GDM1 (cell line): ENCODE results near the gene SYF2.
"Not testable (repeated sequence)": the region's sequence is repeated elsewhere in the genome, so short reads cannot be mapped to it uniquely, and the experiment has no call there.

Experiments used
- DNase-seq: peaks from one replicate; lab custom pipeline; 2025; lab: John Stamatoyannopoulos, UW

SYF2 gene

GRCh38 chr1:25246600-25247023, 14.3 kb upstream of the SYF2 start:
- DNase-seq, result no peak

- DNase-seq, result no peak
Observed at GRCh38 chr1:25245809-25246599, 13.7 kb upstream of the SYF2 start.

GRCh38 chr1:25245393-25245792, 13.1 kb upstream of the SYF2 start:
- no peak for DNase-seq

GRCh38 chr1:25243907-25244306, 11.6 kb upstream of the SYF2 start:
- DNase-seq, result no peak

GRCh38 chr1:25239681-25240541, 7.6 kb upstream of the SYF2 start:
- peak; percentile 15 for DNase-seq

- DNase-seq, result no peak
Observed at GRCh38 chr1:25238046-25238445, 5.7 kb upstream of the SYF2 start.

DNA sequence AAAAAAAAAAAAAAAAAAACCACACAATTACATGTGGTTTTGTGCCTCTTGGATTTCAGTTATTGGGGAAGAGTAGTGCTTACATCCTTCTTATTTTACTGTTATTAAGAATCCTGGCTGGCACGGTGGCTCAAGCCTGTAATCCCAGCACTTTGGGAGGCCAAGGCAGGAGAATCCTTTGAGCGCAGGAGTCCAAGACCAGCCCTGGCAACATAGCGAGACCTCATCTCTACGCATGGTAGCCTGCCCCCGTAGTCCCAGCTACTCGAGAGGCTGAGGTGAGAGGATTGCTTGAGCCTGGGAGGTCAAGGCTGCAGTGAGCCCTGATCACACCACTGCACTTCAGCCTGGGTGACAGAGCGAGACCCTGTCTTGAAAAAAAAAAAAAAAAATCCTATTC, 4.0 kb upstream of the SYF2 start:
- not testable (repeated sequence) for DNase-seq

DNA sequence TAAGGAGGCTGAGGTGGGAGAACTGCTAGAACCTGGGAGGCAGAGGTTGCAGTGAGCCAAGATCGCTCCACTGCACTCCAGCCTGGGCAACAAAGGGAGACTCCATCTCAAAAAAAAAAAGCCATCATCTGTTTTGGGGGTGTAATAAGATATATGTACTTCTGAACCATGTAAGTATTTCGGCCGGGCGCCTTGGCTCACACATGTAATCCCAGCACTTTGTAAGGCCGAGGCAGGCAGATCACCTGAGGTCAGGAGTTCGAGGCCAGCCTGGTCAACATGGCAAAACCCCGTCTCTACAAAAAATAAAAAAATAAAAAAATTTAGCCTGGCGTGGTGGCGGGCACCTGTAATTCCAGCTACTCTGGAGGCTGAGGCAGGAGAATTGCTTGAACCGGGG, 3.1 kb upstream of the SYF2 start:
- not testable (repeated sequence) for DNase-seq

DNA sequence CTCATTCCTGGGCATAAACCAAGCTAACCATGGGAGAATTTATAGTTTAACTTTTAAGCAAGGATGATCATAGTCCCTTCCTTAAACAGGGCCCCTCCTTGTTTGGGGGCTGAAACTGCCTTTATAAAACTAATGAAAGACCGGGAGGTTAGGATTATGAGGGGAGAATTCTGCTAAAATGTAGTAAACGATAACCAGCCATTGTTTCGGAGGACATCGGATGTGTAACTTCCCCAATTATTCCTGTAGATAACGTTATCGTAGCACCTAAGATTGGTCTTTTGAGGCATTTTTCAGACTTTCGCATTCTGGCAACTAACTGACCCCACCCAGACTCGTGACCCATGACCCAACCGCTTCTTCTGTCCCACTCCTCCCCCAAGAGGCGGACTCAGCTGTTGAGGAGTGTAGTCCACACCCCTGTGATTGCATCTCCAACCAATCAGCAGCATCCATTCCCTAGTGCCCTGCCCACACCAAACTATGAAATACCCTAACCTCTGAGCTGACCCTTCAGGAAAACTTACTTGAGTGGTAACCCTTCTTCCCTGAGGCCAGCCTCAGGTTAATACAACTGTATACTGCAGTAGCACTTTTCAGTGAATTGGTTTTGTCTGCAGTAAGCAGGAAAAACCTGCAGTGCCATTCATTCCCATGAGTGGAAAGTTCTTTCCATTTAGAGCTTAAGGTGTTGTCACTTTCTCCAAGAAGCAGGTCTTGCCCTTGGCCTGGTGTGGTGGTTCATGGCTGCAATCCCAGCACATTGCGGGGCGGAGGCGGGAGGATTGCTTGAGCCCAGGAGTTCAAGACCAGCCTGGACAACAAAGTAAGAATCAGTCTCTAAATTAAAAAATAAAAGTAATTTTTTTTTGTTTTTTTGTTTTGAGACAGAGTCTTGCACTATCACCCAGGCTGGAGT, 823 bp upstream of the SYF2 start:
- DNase-seq, result peak; percentile 64

DNA sequence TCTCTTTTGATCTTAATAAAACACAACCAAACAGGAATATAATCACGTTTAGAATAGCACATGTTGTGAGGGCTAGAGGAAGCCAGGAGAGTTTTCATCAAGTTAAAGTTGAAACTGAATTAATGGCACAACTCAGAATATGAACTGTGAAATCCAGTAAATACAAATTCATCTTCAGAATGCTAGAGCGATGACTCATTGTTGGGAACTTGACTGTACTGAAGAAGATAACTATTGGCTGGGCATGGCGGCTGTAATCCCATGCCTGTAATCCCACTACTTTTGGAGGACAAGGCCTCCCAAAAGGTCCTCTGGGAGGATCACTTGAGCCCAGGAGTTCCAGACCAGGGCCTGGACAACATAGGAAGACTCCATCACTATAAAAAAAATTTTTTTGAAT, 8.8 kb downstream of the SYF2 start:
- no peak for DNase-seq

GRCh38 chr1:25222606-25223005, 9.7 kb downstream of the SYF2 start:
- DNase-seq, result no peak

DNA sequence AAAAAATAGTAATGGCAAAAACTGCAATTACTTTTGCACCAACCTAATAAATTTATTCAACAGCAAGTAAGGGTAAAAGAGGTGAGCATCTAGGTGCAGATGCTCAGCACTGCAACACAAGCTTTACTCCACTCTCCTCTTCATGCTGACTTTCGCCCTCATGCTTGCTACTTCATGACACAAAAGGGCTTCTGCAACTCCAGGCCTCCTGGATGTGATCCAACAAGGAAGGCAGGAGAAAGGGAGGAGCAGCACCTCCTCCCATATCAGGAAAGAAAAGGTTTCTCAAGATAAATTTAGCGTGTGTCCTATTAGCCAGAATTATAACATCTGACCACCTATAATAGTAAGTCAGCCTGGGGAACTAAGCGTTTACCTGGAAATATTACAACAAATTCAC, 11.6 kb downstream of the SYF2 start:
- no peak for DNase-seq

DNA sequence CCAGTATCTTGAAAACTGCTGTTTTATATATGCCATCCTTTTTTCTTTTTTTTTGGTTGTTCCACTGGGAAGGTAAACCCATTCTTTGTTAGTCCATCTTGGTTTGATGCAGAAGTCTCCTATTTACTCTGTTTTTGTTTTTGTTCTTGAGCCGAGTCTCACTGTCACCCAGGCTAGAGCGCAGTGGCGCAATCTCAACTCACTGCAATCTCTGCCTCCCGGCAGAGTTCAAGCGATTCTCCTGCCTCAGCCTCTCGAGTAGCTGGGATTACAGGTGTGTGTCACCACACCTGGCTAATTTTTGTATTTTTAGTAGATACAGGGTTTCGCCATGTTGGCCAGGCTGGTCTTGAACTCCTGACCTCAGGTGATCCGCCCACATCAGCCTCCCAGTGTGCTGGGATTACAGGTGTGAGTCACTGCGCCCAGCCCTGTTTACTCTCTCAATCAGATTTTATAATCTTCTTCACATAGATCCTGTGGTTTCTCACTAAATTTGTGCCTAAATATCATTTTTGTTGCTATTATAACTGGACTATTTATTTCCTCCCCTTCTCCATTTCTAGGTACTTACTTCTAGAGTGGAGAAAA, 12.5 kb downstream of the SYF2 start:
- no peak for DNase-seq

DNA sequence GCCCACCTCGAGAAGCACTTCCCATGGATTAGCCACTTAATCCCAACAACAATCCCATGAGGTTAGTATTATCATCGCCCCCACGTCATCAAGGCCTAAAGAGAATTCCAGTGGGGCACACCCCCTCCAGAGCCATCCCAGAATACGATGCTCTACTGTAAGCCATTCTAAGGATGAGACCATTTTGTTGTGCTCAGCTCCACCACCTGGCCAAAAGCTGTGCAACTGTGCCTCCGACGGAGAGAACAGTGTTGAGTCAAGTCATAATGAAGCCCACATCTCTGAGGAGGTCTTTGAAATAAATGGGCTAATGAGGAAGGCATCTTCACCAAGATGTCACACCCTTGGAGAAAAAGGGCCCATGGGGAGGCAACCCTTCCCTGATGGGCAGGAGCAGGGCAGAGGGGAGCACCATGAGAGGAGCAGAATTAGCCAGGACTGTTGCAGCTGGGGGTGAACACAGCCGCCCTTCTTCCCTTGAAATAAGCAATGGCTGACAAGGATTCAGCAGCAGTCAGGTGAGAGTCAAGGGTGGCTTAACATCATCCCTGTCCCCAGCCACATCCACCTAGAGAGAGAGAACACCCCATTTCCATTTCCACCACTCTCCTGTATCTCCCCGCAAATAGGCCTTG, 14.6 kb downstream of the SYF2 start:
- no peak for DNase-seq

DNA sequence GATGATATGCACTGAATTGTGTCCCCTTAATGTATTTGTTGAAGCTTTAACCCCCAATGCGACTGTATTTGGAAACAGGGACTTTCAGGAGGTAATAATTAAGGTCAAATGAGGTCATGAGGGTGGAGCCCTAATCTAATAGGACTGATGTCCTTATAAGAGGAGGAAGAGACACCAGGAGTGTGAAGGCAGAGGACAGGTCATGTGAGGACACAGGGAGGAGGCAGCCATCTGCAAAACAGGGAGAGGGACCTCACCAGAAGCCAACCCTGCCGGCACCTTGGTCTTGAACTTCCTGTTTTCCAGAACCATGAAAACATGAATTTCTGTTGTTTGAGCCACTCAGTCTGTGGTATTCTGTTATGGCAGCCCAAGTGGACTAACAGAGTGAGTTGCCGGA, 15.3 kb downstream of the SYF2 start:
- no peak for DNase-seq

DNA sequence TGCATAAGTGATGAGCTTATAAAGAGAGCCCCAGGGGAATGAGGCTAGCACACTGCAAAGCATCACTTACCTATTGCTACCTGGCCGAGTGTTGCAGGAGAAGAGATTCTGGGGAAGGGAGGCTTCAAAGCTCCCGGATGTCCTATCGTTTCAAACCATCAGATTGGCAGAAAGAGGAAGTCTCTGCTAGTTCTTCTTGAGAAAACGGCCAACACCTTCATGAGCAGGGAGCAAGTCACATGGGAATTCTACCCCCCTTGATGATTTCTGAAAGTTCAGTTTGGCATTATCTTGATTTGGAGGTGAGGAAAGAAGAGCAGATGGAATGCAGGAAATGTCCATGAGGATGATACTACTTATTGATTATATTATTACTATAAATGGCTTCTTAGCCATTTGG, 16.2 kb downstream of the SYF2 start:
- no peak for DNase-seq

GRCh38 chr1:25212725-25213124, 19.6 kb downstream of the SYF2 start:
- no peak for DNase-seq

DNA sequence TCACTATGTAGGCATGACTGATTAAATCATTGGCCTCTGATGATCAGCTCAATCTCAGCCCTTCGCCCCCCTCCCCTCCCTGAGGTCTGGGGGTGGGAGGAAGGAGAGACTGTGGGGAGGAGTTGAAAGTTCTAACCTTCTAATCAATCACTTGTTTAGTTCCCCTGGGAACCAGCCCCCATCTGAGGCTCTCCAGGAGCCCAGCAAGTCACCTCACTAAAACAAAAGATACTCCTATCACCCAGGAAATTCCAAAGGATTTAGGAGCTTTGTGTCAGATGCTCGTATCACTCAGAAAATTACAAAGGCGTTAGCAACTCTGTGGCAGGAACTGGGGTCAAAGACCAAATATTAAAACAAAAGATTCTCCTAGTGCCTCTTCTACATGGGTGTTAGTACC, 21.6 kb downstream of the SYF2 start:
- DNase-seq, result no peak

DNA sequence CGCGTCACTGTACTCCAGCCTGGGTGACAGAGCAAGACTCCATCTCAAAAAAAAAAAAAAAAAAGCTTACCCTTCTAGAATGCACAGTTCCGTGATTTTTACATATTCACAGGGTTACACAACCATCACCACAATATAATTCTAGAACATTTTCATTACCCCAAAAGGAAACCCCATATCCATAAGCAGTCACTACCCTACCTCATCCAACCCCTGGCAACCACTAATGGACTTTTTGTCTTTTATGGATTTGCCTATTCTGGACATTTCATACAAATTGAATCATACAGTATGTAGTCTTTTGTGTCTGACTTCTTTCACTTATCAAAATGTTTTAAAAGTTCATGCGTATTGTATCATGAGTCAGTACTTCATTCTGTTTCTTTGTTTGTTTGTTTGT, 22.8 kb downstream of the SYF2 start:
- DNase-seq, result no peak

DNA sequence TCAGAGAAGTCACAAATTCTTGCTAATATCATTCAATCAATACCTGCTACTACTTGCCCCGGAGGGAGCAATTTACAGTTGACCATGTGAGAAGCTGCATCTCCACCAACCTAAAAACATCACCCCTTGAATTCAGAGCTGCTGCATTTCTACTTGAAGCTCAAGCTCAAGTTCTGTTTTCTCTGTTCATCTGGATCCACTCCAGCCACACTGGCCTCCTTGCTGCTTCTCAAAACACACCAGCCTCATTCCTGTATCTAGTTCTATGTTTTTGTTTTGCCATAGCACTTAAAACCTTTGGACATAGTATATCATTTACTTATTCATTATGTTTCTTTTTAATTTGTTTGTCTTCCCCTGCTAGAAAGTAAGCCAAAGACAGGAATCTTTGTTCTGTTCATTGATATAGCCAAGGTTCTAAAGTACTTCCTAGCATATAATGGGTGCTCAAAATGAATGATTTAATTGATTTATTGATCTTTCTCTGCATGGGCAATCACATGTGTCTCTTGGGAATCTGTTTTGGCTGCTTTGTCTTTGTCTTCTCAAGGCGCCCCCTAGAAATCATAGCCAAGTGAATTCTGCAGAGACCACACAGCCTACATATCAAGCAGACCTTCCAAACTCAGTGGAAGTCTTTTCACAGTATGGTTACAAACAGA, 23.6 kb downstream of the SYF2 start:
- no peak for DNase-seq

DNA sequence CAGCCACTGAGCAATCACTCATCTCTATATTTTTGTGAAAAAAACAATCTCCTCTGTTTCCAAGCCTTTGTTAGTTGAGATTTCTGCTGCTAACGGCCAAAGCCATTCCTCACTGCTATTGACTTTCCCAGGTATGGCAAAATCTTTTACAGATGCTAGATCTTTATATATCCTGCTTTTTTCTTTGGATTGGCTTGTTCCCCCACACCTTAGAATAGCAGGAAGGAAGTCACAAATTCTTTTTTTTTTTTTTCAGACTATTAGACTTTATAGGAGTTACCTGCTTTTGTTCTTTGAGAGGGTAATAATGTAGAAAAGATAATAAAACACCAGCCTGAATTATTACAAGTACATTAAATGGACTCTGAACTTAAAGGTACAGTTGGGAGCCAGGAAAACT, 24.2 kb downstream of the SYF2 start:
- DNase-seq, result no peak
